ENCODE measurements around the gene CADM2.

Gene CADM2

GRCh38 chr3:85171976-85172375 lies 213.2 kb downstream of the CADM2 start:
- no peak for DNase-seq (ENCODE audit: low read depth, low spot score)
- no peak overlapping the region for H3K27ac ChIP-seq

- no peak overlapping the region for H3K27ac ChIP-seq
- no peak for DNase-seq (ENCODE audit: low read depth, low spot score)
These were observed 218.0 kb downstream of the CADM2 start for GRCh38 chr3:85176799-85177198.

GRCh38 chr3:85182975-85183752 lies 224.4 kb downstream of the CADM2 start:
- DNase-seq (ENCODE audit: low read depth, low spot score), result no peak
- H3K27ac ChIP-seq, result no peak overlapping the region

GRCh38 chr3:85185495-85185894 lies 226.7 kb downstream of the CADM2 start:
- H3K27ac ChIP-seq, result no peak overlapping the region
- no peak for DNase-seq (ENCODE audit: low read depth, low spot score)

GRCh38 chr3:85189731-85190130 lies 230.9 kb downstream of the CADM2 start:
- DNase-seq (ENCODE audit: low read depth, low spot score), result no peak
- H3K27ac ChIP-seq, result no peak overlapping the region

- DNase-seq (ENCODE audit: low read depth, low spot score), result no peak
These were observed 234.8 kb downstream of the CADM2 start for GRCh38 chr3:85193565-85193964.

GRCh38 chr3:85208650-85209049 lies 249.9 kb downstream of the CADM2 start:
- no peak for DNase-seq (ENCODE audit: low read depth, low spot score)
- H3K27ac ChIP-seq, result no peak overlapping the region

More at GRCh38 chr3:85193565-85193964, 234.8 kb downstream of the CADM2 start:
- no peak overlapping the region for H3K27ac ChIP-seq

- H3K27ac ChIP-seq, result no peak overlapping the region
- DNase-seq (ENCODE audit: low read depth, low spot score), result no peak
These were observed 251.8 kb downstream of the CADM2 start for GRCh38 chr3:85210540-85210939.

GRCh38 chr3:85228966-85229365 lies 270.2 kb downstream of the CADM2 start:
- DNase-seq (ENCODE audit: low read depth, low spot score), result no peak
- H3K27ac ChIP-seq, result no peak overlapping the region

- no peak for DNase-seq (ENCODE audit: low read depth, low spot score)
- H3K27ac ChIP-seq, result no peak overlapping the region
These were observed 285.3 kb downstream of the CADM2 start for GRCh38 chr3:85244091-85244490.

- DNase-seq (ENCODE audit: low read depth, low spot score), result no peak
- no peak overlapping the region for H3K27ac ChIP-seq
These were observed 285.7 kb downstream of the CADM2 start for GRCh38 chr3:85244519-85244918.

- DNase-seq (ENCODE audit: low read depth, low spot score), result no peak
- no peak overlapping the region for H3K27ac ChIP-seq
These were observed 293.0 kb downstream of the CADM2 start for GRCh38 chr3:85251766-85252165.

GRCh38 chr3:85252686-85253085 lies 293.9 kb downstream of the CADM2 start:
- DNase-seq (ENCODE audit: low read depth, low spot score), result no peak
- no peak overlapping the region for H3K27ac ChIP-seq

GRCh38 chr3:85254738-85255137 lies 295.9 kb downstream of the CADM2 start:
- DNase-seq (ENCODE audit: low read depth, low spot score), result no peak
- H3K27ac ChIP-seq, result no peak overlapping the region

- H3K27ac ChIP-seq, result no peak overlapping the region
- DNase-seq (ENCODE audit: low read depth, low spot score), result no peak
These were observed 297.2 kb downstream of the CADM2 start for GRCh38 chr3:85255949-85256348.

GRCh38 chr3:85258326-85258725 lies 299.5 kb downstream of the CADM2 start:
- no peak for DNase-seq (ENCODE audit: low read depth, low spot score)
- H3K27ac ChIP-seq, result no peak overlapping the region

- no peak overlapping the region for H3K27ac ChIP-seq
These were observed 300.0 kb downstream of the CADM2 start for GRCh38 chr3:85258819-85259218.

GRCh38 chr3:85259748-85260147 lies 301.0 kb downstream of the CADM2 start:
- no peak overlapping the region for H3K27ac ChIP-seq
- no peak for DNase-seq (ENCODE audit: low read depth, low spot score)

More at GRCh38 chr3:85258819-85259218, 300.0 kb downstream of the CADM2 start:
- no peak for DNase-seq (ENCODE audit: low read depth, low spot score)

GRCh38 chr3:85264381-85264780 lies 305.6 kb downstream of the CADM2 start:
- no peak for DNase-seq (ENCODE audit: low read depth, low spot score)
- no peak overlapping the region for H3K27ac ChIP-seq

- H3K27ac ChIP-seq, result no peak overlapping the region
- no peak for DNase-seq (ENCODE audit: low read depth, low spot score)
These were observed 311.7 kb downstream of the CADM2 start for GRCh38 chr3:85270488-85270887.

GRCh38 chr3:85271911-85272310 lies 313.1 kb downstream of the CADM2 start:
- no peak for DNase-seq (ENCODE audit: low read depth, low spot score)
- H3K27ac ChIP-seq, result no peak overlapping the region

GRCh38 chr3:85288257-85288656 lies 329.5 kb downstream of the CADM2 start:
- DNase-seq (ENCODE audit: low read depth, low spot score), result no peak
- H3K27ac ChIP-seq, result no peak overlapping the region
